Trophoblast cell (in vitro differentiated cells and primary cell): ENCODE data around the gene GTF2F2.

Experiments used
- DNase-seq, 2 donors: peaks; one replicate each; pipeline ENCODE4 v3.0.0-alpha.2; 2016
- H2AFZ ChIP-seq: 2 replicates; pipeline ENCODE4 v1.6.1; 2013; ENCODE audit warnings: low read length, moderate library complexity, mild to moderate bottlenecking; ENCODE audit not compliant: insufficient read depth, poor library complexity
- H2AK5ac ChIP-seq: 2 replicates; pipeline ENCODE4 v1.6.1; 2013; ENCODE audit warnings: mild to moderate bottlenecking, low read length
- H2BK120ac ChIP-seq: 2 replicates; pipeline ENCODE4 v1.6.1; 2013; ENCODE audit warnings: low read length, mild to moderate bottlenecking, moderate library complexity; ENCODE audit not compliant: insufficient read depth, poor library complexity
- H2BK12ac ChIP-seq: 2 replicates; pipeline ENCODE4 v1.6.1; 2013; ENCODE audit warnings: mild to moderate bottlenecking, low read length, moderate library complexity
- H2BK5ac ChIP-seq: 2 replicates; pipeline ENCODE4 v1.6.1; 2013; ENCODE audit warnings: low read length, low read depth, moderate library complexity, mild to moderate bottlenecking; ENCODE audit not compliant: poor library complexity
- H3K14ac ChIP-seq: 2 replicates; pipeline ENCODE4 v1.6.1; 2013; ENCODE audit warnings: mild to moderate bottlenecking, low read length
- H3K18ac ChIP-seq: 2 replicates; pipeline ENCODE4 v1.6.1; 2013; ENCODE audit warnings: mild to moderate bottlenecking, low read length
- H3K23ac ChIP-seq: 2 replicates; pipeline ENCODE4 v1.6.1; 2013; ENCODE audit warnings: low read length
- H3K27ac ChIP-seq: 2 replicates; pipeline ENCODE4 v1.5.1; 2013; ENCODE audit warnings: low read depth, mild to moderate bottlenecking, inconsistent platforms, low read length, moderate library complexity
- H3K27me3 ChIP-seq: 2 replicates; pipeline ENCODE4 v1.6.1; 2013; ENCODE audit warnings: inconsistent platforms, mild to moderate bottlenecking, low read length, moderate library complexity; ENCODE audit not compliant: insufficient read depth
- H3K36me3 ChIP-seq, 2 experiments: 1 replicate in 1 of 2; 2 replicates in 1 of 2; pipeline ENCODE4 v1.6.1; 2013; ENCODE audit warnings: low read length in 2 of 2, mild to moderate bottlenecking in 2 of 2, moderate library complexity in 1 of 2; ENCODE audit not compliant: insufficient read depth in 2 of 2, control insufficient read depth in 1 of 2
- H3K4ac ChIP-seq: 2 replicates; pipeline ENCODE4 v1.6.1; 2013; ENCODE audit warnings: low read depth, mild to moderate bottlenecking, low read length, moderate library complexity
- H3K4me1 ChIP-seq, 2 experiments: 1 replicate in 1 of 2; 2 replicates in 1 of 2; pipeline ENCODE4 v1.6.1; 2013; ENCODE audit warnings: low read length in 2 of 2, mild to moderate bottlenecking in 2 of 2, moderate library complexity in 1 of 2; ENCODE audit not compliant: insufficient read depth in 2 of 2, control insufficient read depth in 1 of 2
- H3K4me2 ChIP-seq: 2 replicates; pipeline ENCODE4 v1.6.1; 2013; ENCODE audit warnings: inconsistent platforms, mild to moderate bottlenecking, low read length, moderate library complexity
- H3K4me3 ChIP-seq: 2 replicates; pipeline ENCODE4 v1.5.1; 2013; ENCODE audit warnings: mild to moderate bottlenecking, low read depth, low read length, inconsistent platforms
- H3K79me1 ChIP-seq: one replicate; pipeline ENCODE4 v1.6.1; 2013; ENCODE audit warnings: low read length
- H3K79me2 ChIP-seq: 2 replicates; pipeline ENCODE4 v1.6.1; 2013; ENCODE audit warnings: low read length, mild to moderate bottlenecking; ENCODE audit not compliant: control insufficient read depth, insufficient read depth, poor library complexity
- H3K9ac ChIP-seq: 2 replicates; pipeline ENCODE4 v1.6.1; 2013; ENCODE audit warnings: mild to moderate bottlenecking, low read length
- H3K9me3 ChIP-seq: 2 replicates; pipeline ENCODE4 v1.6.1; 2013; ENCODE audit warnings: low read depth, mild to moderate bottlenecking, control low read depth, inconsistent platforms, low read length; ENCODE audit not compliant: insufficient read depth
- H4K12ac ChIP-seq: 2 replicates; pipeline ENCODE4 v1.6.1; 2013; ENCODE audit warnings: low read depth, mild to moderate bottlenecking, low read length, moderate library complexity
- H4K8ac ChIP-seq: 2 replicates; pipeline ENCODE4 v1.6.1; 2013; ENCODE audit warnings: low read depth, mild to moderate bottlenecking, low read length, moderate library complexity
- H4K91ac ChIP-seq: one replicate; pipeline ENCODE4 v1.6.1; 2013; ENCODE audit warnings: low read depth, mild to moderate bottlenecking, low read length, moderate library complexity
- WGBS: extraction: QIAGEN DNeasy Blood & Tissue Kit; methylation state at CpG from one replicate; pipeline ENCODE4 v1.1.7; 2013; ENCODE audit warnings: missing lambda C conversion rate; ENCODE audit not compliant: insufficient read length, insufficient coverage; ENCODE audit errors: extremely low coverage; 5-methylcytosine and 5-hydroxymethylcytosine counted together

Gene GTF2F2

DNA sequence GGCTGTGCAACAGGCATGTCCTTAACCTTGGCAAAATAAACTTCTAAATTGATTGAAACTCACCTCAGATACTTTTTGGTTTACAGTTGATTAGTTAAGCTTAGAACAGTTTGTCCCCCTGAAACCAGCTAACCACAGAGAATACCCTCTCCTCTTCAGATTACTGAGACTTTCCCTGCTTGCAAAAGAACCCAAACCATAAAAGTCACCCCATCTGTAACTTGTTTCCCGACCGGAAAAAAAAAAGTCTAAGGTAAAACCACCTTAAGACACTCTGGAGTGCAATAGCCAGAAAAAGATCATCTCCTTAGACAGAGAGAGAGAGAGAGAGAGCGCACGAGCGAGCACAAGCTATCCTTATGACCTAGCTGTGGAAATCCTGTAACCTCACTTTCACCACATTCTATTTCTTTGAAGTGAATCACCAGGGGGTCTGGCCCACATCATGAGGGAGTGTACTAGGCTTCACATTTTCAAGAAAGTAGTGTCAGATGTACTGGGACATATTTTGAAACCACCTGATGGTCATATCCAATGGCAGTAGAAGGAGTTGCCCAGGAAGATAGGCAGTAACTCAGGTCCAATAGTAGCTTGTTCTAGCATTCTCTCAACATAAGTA lies 11.1 kb upstream of the GTF2F2 start:
- no peak overlapping the region for H4K8ac ChIP-seq
- no peak overlapping the region for H2AFZ ChIP-seq
- no peak overlapping the region for H4K12ac ChIP-seq
- H3K14ac ChIP-seq = no peak overlapping the region
- H3K4me1 ChIP-seq = peaks cover 0 to 3% of the 10 kb centered on the region in 2 experiments
- no peak overlapping the region for H3K4me2 ChIP-seq
- H3K9me3 ChIP-seq = no peaks in the 10 kb centered on the region
- no peaks in the 10 kb centered on the region for H3K36me3 ChIP-seq
- no peak overlapping the region for H3K4ac ChIP-seq
- H3K9ac ChIP-seq = no peak overlapping the region
- WGBS = no CpG with 5 or more reads among the region's 5 CpGs
- no peaks in the 10 kb centered on the region for H3K27me3 ChIP-seq
- no peak overlapping the region for H3K23ac ChIP-seq
- no peak overlapping the region for H3K18ac ChIP-seq
- H3K27ac ChIP-seq = no peak overlapping the region
- H3K4me3 ChIP-seq = no peak overlapping the region
- no peak overlapping the region for H2AK5ac ChIP-seq
- peak in 1 of 2 donors; percentile 38 for DNase-seq
- H2BK5ac ChIP-seq = no peak overlapping the region
- H4K91ac ChIP-seq = no peak overlapping the region
- H3K79me1 ChIP-seq = no peaks in the 10 kb centered on the region
- H3K79me2 ChIP-seq = no peaks in the 10 kb centered on the region
- no peak overlapping the region for H2BK120ac ChIP-seq
- no peak overlapping the region for H2BK12ac ChIP-seq

DNA sequence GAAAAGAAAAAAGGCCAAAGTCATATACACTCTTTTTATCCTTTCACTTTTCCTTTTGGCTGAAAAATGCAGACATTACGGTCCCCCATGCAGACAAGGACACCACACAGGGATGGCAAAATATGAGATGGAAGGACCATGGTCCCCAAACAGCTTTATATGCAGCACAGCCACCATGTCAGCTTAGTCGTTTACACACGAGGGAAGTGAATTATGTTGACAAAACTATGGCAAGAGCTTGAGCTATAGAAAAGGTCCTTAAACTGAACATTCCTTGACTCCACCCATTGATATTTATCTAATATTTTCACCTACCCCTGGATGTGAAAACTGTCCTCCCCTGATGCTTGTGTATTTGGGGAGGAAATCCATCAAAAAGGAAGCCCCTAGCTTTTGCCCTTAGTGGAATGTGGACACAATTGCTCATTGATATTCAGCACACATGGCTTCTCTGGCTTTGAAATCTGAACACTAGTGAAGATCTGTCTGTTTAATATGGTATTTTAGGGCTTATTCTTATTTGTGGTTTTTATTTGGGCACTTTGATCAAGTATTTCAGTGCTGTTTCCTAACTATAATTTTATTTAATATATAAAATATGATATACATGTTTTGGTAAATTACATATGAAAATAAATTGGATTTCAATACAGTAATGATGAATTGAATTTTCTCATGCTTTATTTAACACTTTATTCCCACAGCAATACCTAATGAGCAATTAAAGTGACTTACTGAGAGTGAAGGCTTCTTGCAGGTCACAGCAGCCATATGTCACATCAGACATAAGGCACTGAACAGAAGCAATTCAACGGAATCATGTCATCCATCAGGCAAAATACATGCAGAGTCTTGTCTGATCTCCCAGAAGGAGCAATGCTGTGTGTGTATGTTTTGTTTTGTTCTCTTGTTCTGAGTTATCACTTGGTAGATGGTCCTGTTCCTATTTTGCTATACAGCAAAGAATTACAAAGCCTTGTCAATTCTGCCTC lies 6.8 kb upstream of the GTF2F2 start:
- no peaks in the 10 kb centered on the region for H3K36me3 ChIP-seq
- no peak overlapping the region for H4K91ac ChIP-seq
- no peak overlapping the region for H4K8ac ChIP-seq
- no peak overlapping the region for H3K23ac ChIP-seq
- no peaks in the 10 kb centered on the region for H3K4me1 ChIP-seq
- no peak overlapping the region for H3K14ac ChIP-seq
- H3K18ac ChIP-seq = no peak overlapping the region
- H2BK12ac ChIP-seq = no peak overlapping the region
- H3K27ac ChIP-seq = no peak overlapping the region
- H3K4me3 ChIP-seq = no peak overlapping the region
- no peak overlapping the region for H2AFZ ChIP-seq
- no peaks in the 10 kb centered on the region for H3K9me3 ChIP-seq
- H3K27me3 ChIP-seq = no peaks in the 10 kb centered on the region
- no peak overlapping the region for H3K4me2 ChIP-seq
- H2AK5ac ChIP-seq = no peak overlapping the region
- no peak overlapping the region for H2BK120ac ChIP-seq
- H4K12ac ChIP-seq = no peak overlapping the region
- no peaks in the 10 kb centered on the region for H3K79me2 ChIP-seq
- no peak for DNase-seq
- H2BK5ac ChIP-seq = no peak overlapping the region
- no CpG with 5 or more reads among the region's 4 CpGs for WGBS
- no peak overlapping the region for H3K9ac ChIP-seq
- H3K4ac ChIP-seq = no peak overlapping the region
- no peaks in the 10 kb centered on the region for H3K79me1 ChIP-seq

DNA sequence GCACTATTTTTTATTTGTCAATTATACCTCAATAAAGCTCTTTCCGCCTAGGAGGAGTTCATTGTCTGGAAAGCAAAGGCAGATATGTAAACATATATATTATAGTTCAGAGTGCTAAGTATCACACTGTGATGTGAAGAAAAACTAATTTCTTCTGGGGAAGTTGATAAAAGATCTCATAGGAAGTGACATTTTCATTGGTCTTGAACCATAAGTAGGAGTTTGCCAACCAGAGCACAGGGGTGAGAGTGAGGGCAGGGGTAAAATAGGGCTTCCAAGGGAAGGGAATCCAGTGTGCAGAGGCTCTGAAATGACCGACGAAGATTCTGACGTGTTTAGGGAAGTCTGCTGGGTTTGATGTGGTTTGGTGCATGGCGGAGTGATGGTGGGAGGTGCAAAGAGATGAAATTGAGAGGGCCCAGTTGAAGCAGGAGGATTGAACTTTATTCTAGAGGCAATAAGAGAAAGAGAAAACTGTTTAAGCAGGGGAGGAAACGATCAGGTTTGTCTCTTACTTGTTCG lies 780 bp upstream of the GTF2F2 start:
- Histone ChIP-seq H3K23ac (no peak overlapping the region), H2BK5ac (no peak overlapping the region), H3K4ac (no peak overlapping the region), H3K79me1 (peaks cover 5% of the 10 kb centered on the region), H3K27me3 (no peaks in the 10 kb centered on the region), H3K18ac (no peak overlapping the region), H2BK12ac (no peak overlapping the region), H3K9ac (peak overlapping the region; percentile 49), H2AFZ (peak overlapping the region; percentile 40), H4K91ac (no peak overlapping the region), H3K4me3 (peak overlapping the region; percentile 66), H3K14ac (peak overlapping the region; percentile 49), H2BK120ac (peak overlapping the region; percentile 30), H4K8ac (peak overlapping the region; percentile 95), H3K4me2 (peak overlapping the region; percentile 92), H3K27ac (no peak overlapping the region), H3K9me3 (no peaks in the 10 kb centered on the region), H3K36me3 (peaks cover 0 to 2% of the 10 kb centered on the region in 2 experiments), H2AK5ac (no peak overlapping the region), H3K4me1 (peaks cover 0 to 7% of the 10 kb centered on the region in 2 experiments), H3K79me2 (peaks cover 4% of the 10 kb centered on the region), H4K12ac (peak overlapping the region; percentile 83)
- DNase-seq = peak in 1 of 2 donors; percentile 29
- no CpG with 5 or more reads among the region's 7 CpGs for WGBS

DNA sequence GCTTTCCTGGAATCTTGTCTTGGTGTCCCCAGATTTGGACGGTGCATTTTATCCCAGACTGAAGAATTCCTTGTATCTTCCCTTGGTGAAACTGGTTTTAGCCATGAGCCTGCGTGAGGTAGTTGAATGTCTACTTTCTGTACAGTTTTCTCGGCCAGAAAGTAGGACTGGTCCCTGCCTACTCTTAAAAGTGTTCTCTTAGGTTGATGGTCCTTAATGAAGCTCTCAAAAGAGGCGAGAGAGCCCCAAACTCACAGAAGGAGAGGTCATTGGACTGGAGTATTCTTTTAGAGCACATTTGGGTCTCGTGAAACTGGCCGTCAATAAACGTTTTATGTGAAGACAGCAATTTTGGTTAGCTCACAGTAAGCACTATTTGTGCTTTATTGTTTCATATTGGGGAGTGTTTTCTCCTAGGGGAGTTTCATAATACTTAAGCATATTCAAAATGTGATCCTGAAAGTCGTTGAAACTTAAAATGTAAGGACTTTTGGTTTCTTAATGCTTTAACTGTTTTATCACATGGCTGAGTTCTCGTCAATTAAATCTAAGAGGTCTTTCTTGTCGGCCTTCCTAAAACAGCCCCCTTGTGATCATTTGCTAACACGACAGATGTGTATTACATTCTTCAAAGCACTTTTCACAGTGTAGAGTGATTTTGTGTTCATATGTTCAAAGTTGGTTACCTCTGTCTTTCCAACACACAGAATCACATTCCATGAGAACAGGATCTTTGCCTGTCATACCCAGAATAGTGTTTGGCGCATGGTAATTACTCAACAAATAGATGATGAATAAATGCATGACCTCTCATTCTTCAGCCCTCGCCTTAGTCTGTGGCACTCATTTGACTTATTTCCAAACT lies 889 bp downstream of the GTF2F2 start:
- Histone ChIP-seq H4K12ac (no peak overlapping the region), H3K36me3 (peaks cover 0 to 2% of the 10 kb centered on the region in 2 experiments), H2AK5ac (no peak overlapping the region), H4K8ac (peak overlapping the region; percentile 80), H3K9ac (peak overlapping the region; percentile 95), H3K4ac (peak overlapping the region; percentile 28), H2BK120ac (no peak overlapping the region), H3K9me3 (no peaks in the 10 kb centered on the region), H3K79me2 (peaks cover 6% of the 10 kb centered on the region), H3K79me1 (peaks cover 5% of the 10 kb centered on the region), H4K91ac (no peak overlapping the region), H2BK12ac (no peak overlapping the region), H3K27ac (no peak overlapping the region), H3K18ac (no peak overlapping the region), H3K4me1 (peaks cover 0 to 7% of the 10 kb centered on the region in 2 experiments), H2AFZ (peak overlapping the region; percentile 33), H3K4me3 (peak overlapping the region; percentile 94), H3K14ac (no peak overlapping the region), H2BK5ac (no peak overlapping the region), H3K4me2 (peak overlapping the region; percentile 92), H3K27me3 (no peaks in the 10 kb centered on the region), H3K23ac (peak overlapping the region; percentile 54)
- DNase-seq = peak in 1 of 2 donors; percentile 13
- no CpG with 5 or more reads among the region's 13 CpGs for WGBS
